BLaER1 treated with 17β-estradiol and CSF1 and Interleukin-3, amounts not matched to agents 10 nM and 100 nM (cell line): Measurements from ENCODE around the gene FBN1.

Source experiments
- H3K27ac ChIP-seq, 11 experiments: shearing (Covaris generic); formaldehyde crosslinking; 2 replicates each; pipeline ENCODE4 v1.8.1; 2022
- H3K27me3 ChIP-seq, 11 experiments: shearing (Covaris generic); formaldehyde crosslinking; 2 replicates each; pipeline ENCODE4 v1.8.1; 2022
- H3K36me3 ChIP-seq, 11 experiments: shearing (Covaris generic); formaldehyde crosslinking; 2 replicates each; pipeline ENCODE4 v1.8.1; 2022
- H3K4me1 ChIP-seq, 10 experiments: shearing (Covaris generic); formaldehyde crosslinking; 2 replicates each; pipeline ENCODE4 v1.8.1; 2022
- H3K4me2 ChIP-seq, 11 experiments: shearing (Covaris generic); formaldehyde crosslinking; 2 replicates each; pipeline ENCODE4 v1.8.1; 2022
- H3K4me3 ChIP-seq, 10 experiments: shearing (Covaris generic); formaldehyde crosslinking; 2 replicates each; pipeline ENCODE4 v1.8.1; 2022
- H3K9ac ChIP-seq, 11 experiments: shearing (Covaris generic); formaldehyde crosslinking; 2 replicates each; pipeline ENCODE4 v1.8.1; 2022
- H3K9me3 ChIP-seq, 11 experiments: shearing (Covaris generic); formaldehyde crosslinking; replicated peaks in 1 of 11; 2 replicates each; pipeline ENCODE4 v1.8.1; 2022
- H4K20me1 ChIP-seq, 11 experiments: shearing (Covaris generic); formaldehyde crosslinking; 2 replicates each; pipeline ENCODE4 v1.8.1; 2022
- Cebpa-rat ChIP-seq, 11 experiments: shearing (Covaris generic); IDR thresholded peaks; 2 replicates each; pipeline ENCODE4 v1.8.1; 2022

FBN1 gene

DNA sequence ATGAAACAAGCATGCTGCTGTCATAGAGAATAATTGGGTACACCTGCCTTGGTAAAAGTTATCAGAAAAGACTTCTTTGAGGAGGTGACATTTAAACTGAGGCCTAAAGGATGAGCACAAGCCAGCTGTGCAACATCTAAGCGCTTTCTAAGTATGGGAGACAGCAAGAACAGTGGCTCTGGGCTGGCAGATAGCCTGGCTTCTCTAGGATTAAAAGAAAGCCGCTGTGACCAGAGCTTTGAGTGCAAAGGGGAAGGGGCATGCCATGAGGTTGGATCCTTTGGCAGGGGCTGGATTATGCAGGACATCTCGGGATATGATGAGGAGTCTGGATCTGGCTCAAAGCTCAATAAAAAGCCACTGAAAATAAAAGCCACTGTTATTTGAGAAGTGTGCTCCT lies 99.2 kb downstream of the FBN1 start:
- no peak overlapping the region for H3K4me3 ChIP-seq
- no peaks in the 10 kb centered on the region for H3K36me3 ChIP-seq
- no peak overlapping the region for H3K9ac ChIP-seq
- no peaks in the 10 kb centered on the region for H3K4me1 ChIP-seq
- TF ChIP-seq Cebpa-rat (IDR thresholded peaks at IDR 0.05), result no peak
- H4K20me1 ChIP-seq, result no peaks in the 10 kb centered on the region
- H3K4me2 ChIP-seq, result no peak overlapping the region
- no peaks in the 10 kb centered on the region for H3K27me3 ChIP-seq
- no peak overlapping the region for H3K27ac ChIP-seq
- H3K9me3 ChIP-seq, result no peaks in the 10 kb centered on the region

DNA sequence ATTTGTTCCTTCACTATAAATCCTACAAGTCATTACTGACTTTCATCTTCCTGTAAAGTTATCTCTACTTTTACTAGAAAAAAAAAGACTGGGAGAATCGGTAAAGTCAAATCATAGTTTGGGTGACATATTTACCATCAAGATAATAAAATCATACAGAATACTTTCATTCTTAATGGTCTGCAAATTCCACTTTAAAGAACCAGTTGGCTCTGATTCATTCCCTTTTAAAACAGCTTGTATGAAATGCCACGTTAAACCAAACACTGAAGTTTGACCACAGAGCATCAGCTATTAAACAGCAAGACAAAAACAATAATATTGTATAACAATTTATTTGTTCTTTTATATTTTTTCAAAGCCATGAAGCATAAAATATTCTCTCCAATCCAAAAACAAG lies 100.7 kb downstream of the FBN1 start:
- Histone ChIP-seq H3K4me2 (no peak overlapping the region), H3K27me3 (no peaks in the 10 kb centered on the region), H3K9ac (no peak overlapping the region), H3K4me3 (no peak overlapping the region), H3K27ac (no peak overlapping the region), H4K20me1 (no peaks in the 10 kb centered on the region), H3K9me3 (no peaks in the 10 kb centered on the region), H3K36me3 (no peaks in the 10 kb centered on the region), H3K4me1 (no peaks in the 10 kb centered on the region)
- no peak for TF ChIP-seq Cebpa-rat (IDR thresholded peaks at IDR 0.05)

DNA sequence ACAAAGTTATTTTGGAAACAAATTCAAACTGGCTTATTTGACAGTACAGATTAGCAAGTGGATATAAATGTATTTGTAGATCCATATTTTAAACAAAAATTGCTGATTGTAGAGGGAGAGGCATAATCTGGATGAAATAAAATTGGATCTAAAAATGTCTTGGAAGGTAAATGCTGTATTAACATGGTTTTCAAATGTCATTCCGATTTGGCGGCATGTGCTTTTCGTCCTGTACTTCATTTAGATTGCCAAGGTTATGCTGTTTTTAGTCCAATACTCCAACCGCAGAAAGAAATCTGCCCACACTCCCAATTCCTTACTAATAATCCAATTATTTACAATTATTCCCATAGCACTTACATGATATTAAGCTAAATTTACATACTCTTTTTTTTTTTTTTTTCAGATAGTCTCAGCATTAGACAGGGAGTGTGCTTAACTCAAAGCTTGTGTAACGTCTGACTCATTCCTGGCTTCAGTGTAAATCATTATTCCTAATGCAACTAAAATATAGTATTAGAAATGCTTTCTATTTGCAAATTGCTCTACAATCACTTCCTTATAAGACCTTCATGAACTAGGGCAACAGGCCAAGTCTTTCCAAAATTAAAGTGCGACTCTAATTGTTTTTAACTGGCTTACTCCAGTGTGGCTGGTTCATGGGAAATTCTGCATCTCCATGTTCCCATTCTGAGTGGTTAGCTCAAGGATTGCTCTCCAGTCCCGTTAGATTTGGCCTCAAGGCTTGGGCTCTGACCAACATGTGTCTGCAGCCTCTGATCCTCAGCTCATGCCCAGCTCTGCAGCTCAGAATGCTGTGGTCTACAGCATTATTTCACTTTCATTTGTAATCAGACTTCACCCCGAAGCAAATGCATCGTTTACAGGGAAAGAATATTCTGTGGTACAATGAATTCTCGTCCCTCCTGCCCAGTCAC lies 103.9 kb downstream of the FBN1 start:
- Histone ChIP-seq H4K20me1 (no peaks in the 10 kb centered on the region), H3K4me1 (no peaks in the 10 kb centered on the region), H3K4me2 (no peak overlapping the region), H3K9me3 (no peaks in the 10 kb centered on the region), H3K27me3 (no peaks in the 10 kb centered on the region), H3K36me3 (no peaks in the 10 kb centered on the region), H3K9ac (no peak overlapping the region), H3K27ac (no peak overlapping the region), H3K4me3 (no peak overlapping the region)
- TF ChIP-seq Cebpa-rat (IDR thresholded peaks at IDR 0.05), result no peak

DNA sequence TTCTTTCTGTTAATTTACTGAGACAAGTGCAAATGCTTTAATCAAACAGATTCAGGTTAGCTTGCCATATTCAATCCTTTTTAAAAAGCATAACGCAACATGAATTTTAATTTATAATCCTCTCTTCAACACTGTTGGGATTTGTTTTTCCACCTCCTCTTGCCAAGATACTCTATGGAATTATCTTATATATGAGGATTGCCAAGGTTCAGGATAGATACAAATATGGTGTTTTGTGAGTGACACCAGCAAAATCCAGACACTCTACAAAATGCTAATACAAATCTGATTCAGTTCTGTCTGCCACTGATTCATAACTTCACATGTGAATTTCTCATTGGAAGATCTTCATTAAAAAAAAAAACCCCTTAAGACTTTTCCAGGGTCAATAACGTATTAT lies 104.8 kb downstream of the FBN1 start:
- H3K36me3 ChIP-seq, result no peaks in the 10 kb centered on the region
- no peaks in the 10 kb centered on the region for H4K20me1 ChIP-seq
- no peaks in the 10 kb centered on the region for H3K9me3 ChIP-seq
- no peak overlapping the region for H3K9ac ChIP-seq
- TF ChIP-seq Cebpa-rat (IDR thresholded peaks at IDR 0.05), result no peak
- no peaks in the 10 kb centered on the region for H3K27me3 ChIP-seq
- H3K27ac ChIP-seq, result no peak overlapping the region
- H3K4me1 ChIP-seq, result no peaks in the 10 kb centered on the region
- no peak overlapping the region for H3K4me2 ChIP-seq
- no peak overlapping the region for H3K4me3 ChIP-seq

DNA sequence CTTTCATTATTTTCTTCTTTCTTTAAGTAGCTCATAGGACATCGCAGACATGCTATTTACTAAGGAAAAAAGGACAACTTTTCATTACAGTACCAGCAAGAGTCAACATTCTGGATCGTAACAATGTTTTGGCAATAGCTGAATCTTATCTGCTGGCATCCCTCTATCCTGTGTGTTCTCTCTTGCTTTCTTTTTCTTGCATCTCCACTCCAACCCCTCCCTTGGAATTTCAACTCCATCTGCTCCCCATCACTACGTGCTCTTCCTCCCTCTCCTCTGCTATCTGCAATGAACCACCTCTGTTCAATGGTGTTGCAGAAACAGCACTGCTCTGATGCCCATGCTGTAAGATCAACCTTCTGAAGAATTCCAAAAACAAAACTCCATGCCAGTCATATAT lies 106.6 kb downstream of the FBN1 start:
- no peaks in the 10 kb centered on the region for H3K9me3 ChIP-seq
- no peaks in the 10 kb centered on the region for H3K4me1 ChIP-seq
- TF ChIP-seq Cebpa-rat (IDR thresholded peaks at IDR 0.05), result no peak
- H4K20me1 ChIP-seq, result no peaks in the 10 kb centered on the region
- no peak overlapping the region for H3K27ac ChIP-seq
- no peaks in the 10 kb centered on the region for H3K27me3 ChIP-seq
- H3K36me3 ChIP-seq, result no peaks in the 10 kb centered on the region
- H3K4me3 ChIP-seq, result no peak overlapping the region
- H3K4me2 ChIP-seq, result no peak overlapping the region
- no peak overlapping the region for H3K9ac ChIP-seq

DNA sequence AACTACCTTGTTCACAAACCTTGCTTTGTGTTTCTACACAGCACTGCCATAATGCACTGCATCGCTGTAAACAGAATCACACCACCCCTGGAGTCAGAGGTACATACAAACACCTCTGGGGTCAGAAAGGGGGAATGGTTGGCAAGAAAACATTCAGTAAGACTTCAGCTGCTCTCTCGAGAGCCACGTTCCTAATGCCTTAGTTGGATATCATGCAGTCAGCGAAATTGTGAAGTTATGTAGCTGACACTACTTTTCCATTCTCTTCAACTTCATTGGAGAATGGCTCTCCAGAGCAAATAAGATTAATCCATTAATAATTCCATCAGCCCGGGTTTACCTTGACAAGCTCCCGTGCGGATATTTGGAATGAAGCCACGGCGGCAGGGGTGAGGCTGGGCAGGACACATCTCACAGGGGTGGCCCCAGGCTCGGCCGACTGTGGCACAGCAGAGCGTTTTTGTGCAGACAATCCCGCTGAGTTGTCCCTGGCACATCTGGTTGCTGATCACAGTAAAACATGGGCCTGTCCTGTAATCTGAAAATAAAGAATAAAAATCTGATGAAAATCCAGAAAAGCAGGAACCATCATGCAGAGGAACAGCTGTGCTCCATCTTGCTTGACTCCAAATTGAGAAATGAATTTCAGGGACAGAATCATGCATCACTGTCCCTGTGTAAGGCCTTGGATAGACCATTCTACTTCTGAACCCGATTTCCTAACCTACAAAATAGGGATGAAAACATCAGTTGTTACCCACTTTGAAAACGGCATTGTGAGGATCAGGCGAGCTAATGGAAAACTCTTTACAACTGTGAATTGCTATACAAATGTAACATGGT lies 108.0 kb downstream of the FBN1 start:
- no peak for TF ChIP-seq Cebpa-rat (IDR thresholded peaks at IDR 0.05)
- H3K4me1 ChIP-seq, result no peaks in the 10 kb centered on the region
- no peaks in the 10 kb centered on the region for H3K27me3 ChIP-seq
- H4K20me1 ChIP-seq, result no peaks in the 10 kb centered on the region
- H3K36me3 ChIP-seq, result no peaks in the 10 kb centered on the region
- H3K4me3 ChIP-seq, result no peak overlapping the region
- H3K4me2 ChIP-seq, result no peak overlapping the region
- H3K9me3 ChIP-seq, result no peaks in the 10 kb centered on the region
- H3K27ac ChIP-seq, result no peak overlapping the region
- H3K9ac ChIP-seq, result no peak overlapping the region

DNA sequence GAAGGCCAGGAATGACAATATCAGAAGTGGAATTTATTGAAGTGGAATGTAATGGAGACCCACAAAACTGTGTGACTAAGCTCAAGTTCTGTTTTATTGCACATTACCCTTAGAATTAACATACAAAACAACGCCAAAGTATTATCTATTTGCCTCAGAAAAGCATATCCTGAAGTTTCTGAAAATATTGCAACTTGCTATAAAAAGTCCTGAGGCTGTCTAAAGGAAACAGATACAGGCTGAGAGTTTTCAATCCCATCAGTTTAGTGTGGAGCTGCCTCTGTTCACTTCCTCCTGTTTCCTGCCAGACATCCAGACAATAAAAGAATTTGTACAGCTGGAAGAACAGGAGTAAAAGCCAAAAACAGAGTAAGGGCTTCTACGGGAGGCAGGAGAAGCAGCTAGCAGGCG lies 108.8 kb downstream of the FBN1 start:
- no peak overlapping the region for H3K4me2 ChIP-seq
- H4K20me1 ChIP-seq, result no peaks in the 10 kb centered on the region
- H3K9me3 ChIP-seq, result no peaks in the 10 kb centered on the region
- no peak for TF ChIP-seq Cebpa-rat (IDR thresholded peaks at IDR 0.05)
- H3K36me3 ChIP-seq, result no peaks in the 10 kb centered on the region
- no peak overlapping the region for H3K9ac ChIP-seq
- H3K4me3 ChIP-seq, result no peak overlapping the region
- no peaks in the 10 kb centered on the region for H3K27me3 ChIP-seq
- H3K4me1 ChIP-seq, result no peaks in the 10 kb centered on the region
- no peak overlapping the region for H3K27ac ChIP-seq

DNA sequence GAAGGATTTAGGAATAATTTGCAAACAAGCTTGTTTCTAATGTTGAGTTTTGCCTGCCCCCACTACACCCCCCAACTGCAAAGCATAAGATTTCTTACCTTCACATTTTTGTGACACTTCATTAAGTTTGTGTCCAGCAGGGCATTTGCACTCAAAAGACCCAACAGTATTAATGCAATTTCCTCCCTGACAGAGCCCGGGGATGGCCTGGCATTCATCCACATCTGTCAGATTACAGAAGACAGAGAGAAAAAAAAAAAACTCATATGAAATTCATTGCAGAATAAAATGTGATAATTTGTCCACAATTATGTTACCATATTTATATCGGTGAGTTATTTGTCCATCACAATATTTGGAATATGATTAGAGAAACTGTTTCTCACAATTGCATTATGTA lies 111.5 kb downstream of the FBN1 start:
- Histone ChIP-seq H3K4me2 (no peak overlapping the region), H3K27me3 (no peaks in the 10 kb centered on the region), H3K9ac (no peak overlapping the region), H3K9me3 (no peaks in the 10 kb centered on the region), H3K4me3 (no peak overlapping the region), H3K4me1 (no peaks in the 10 kb centered on the region), H4K20me1 (no peaks in the 10 kb centered on the region), H3K27ac (no peak overlapping the region), H3K36me3 (no peaks in the 10 kb centered on the region)
- no peak for TF ChIP-seq Cebpa-rat (IDR thresholded peaks at IDR 0.05)

DNA sequence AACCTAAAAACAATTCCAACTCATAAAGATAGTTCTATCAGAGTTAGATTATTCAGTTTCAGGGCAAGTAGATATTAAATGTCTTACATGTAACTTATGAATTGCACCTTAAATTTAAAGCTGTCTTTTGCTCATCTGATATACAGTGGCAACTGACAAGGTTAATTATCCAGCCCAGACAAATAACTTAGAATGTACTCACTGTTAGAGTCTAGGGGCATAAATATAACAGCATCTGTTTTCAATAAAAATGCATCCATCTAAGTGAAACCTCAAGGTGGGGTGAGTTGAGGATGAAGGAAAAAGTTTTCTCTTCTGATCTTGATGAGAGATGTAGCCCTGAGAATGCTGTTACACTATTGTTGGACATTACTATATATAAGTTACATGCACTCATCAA lies 112.6 kb downstream of the FBN1 start:
- Histone ChIP-seq H3K9me3 (no peaks in the 10 kb centered on the region), H3K36me3 (no peaks in the 10 kb centered on the region)

More for the DNA sequence above, 112.6 kb downstream of the FBN1 start:
- no peak overlapping the region for H3K4me3 ChIP-seq
- no peak overlapping the region for H3K9ac ChIP-seq
- H3K4me2 ChIP-seq, result no peak overlapping the region
- H3K27ac ChIP-seq, result no peak overlapping the region
- no peak for TF ChIP-seq Cebpa-rat (IDR thresholded peaks at IDR 0.05)
- no peaks in the 10 kb centered on the region for H4K20me1 ChIP-seq
- no peaks in the 10 kb centered on the region for H3K27me3 ChIP-seq
- no peaks in the 10 kb centered on the region for H3K4me1 ChIP-seq
